Esophagus muscularis mucosa (tissue), 3 donors: ENCODE data around the gene CACNB1.

Experiments
- CTCF ChIP-seq, 3 experiments: fragments of 200-600 bp in 2 of 3; fragments of 450-650 bp in 1 of 3; sonication (generic) in 2 of 3; IDR thresholded peaks; one replicate each; pipeline ENCODE4 v1.5.1; 2017 to 2019; ENCODE audit warnings: antibody characterized with exemption in 3 of 3, mild to moderate bottlenecking in 2 of 3, moderate library complexity in 1 of 3
- POLR2A ChIP-seq: fragments of 450-650 bp; IDR thresholded peaks from one replicate; pipeline ENCODE4 v1.6.1; 2017; ENCODE audit warnings: antibody characterized with exemption, moderate library complexity, mild to moderate bottlenecking, low read depth

GRCh38 chr17:39204245-39204644 is 6.8 kb upstream of the CACNB1 start:
- TF ChIP-seq CTCF (IDR thresholded peaks at IDR 0.05) = no peak
- no peak for TF ChIP-seq POLR2A
